HK-2 (cell line): ENCODE results near the gene STUM.
"Not testable (repeated sequence)": the region's sequence is repeated elsewhere in the genome, so short reads cannot be mapped to it uniquely, and the experiment has no call there.

ENCODE experiments used
- DNase-seq: peaks from one replicate; pipeline ENCODE4 v3.0.0-alpha.2; 2018; ENCODE audit not compliant: unreplicated experiment

Gene STUM

GRCh38 chr1:226638608-226639007, 90.0 kb downstream of the STUM start:
- no peak for DNase-seq

DNA sequence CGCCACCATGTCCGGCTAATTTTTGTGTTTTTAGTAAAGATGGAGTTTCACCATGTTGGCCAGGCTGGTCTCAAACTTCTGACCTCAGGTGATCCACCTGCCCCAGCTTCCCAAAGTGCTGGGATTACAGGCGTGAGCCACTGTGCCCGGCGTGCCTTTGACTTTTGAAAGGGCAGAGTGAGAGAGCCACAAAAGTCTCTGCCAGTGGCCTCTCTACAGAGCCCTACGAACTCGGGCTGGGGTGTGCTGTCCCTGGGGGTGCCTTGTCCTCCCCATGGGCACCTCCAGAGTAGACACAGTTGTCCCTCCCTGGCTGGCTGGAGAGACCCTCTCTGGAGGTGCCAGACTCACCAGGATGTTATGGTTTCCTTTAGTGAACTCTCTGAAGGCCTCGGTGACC, 90.6 kb downstream of the STUM start:
- DNase-seq = not testable (repeated sequence)

GRCh38 chr1:226639631-226640061, 91.1 kb downstream of the STUM start:
- no peak for DNase-seq

DNA sequence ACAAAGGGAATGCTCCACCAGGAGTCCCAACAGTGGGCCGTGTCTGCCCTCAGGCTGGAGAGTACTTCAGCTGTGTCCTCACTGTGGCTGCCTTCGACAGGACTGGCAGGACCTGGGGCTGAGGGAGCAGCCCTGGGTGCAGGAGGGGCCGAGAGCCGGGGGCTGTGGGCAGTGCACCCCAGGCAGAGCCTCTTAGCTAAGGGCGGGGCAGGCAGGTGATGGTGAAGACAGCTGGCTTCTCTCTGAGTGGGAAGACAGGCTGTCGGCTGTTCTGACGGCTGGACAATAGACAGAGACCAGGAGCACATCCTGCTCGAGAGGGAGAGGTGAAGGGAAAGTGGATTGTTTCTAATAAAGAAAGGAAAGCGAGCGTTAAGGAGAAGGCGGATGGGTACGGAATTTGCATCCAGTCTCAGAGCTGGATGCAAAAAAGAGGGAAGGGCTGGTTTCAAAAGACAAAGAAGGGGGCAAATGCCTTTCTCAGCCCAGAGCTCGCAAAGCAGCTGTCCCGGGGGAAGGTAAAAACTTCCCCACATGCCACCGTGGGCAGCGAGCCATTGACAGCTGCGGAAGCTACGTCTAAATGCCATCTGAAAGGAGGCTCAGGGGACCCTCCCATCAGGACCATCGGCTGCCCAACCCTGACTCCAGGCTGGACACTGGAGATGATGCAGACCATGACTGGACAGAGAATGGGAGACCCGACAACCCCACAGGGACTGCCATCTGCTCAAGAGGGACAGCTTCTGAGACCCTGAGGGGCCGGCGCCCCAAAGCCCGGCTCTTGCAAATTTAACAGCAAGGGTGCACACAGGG, 92.0 kb downstream of the STUM start:
- no peak for DNase-seq

GRCh38 chr1:226641671-226642231, 93.2 kb downstream of the STUM start:
- DNase-seq = no peak

DNA sequence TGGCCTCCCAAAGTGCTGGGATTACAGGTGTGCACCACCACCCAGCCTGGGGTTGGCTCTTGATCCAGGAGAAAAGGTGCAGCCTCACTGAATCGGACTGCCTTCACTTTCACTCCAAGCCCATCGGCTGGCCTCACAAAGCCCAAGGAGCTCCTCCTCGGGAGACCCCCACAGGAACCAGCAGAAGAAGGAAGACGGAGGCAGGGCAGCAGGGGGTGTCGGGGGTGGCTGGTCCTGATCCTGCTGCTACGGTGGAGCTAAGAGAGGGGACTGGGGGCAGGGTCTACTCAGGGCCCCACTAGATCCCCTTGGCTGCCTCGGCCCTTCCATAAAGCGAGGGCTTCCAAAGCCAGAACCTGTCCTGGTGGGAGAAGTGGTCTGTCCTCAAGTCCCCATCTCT, 93.9 kb downstream of the STUM start:
- no peak for DNase-seq

- peak; percentile 79 for DNase-seq
These were observed 94.6 kb downstream of the STUM start for GRCh38 chr1:226643177-226643576.

DNA sequence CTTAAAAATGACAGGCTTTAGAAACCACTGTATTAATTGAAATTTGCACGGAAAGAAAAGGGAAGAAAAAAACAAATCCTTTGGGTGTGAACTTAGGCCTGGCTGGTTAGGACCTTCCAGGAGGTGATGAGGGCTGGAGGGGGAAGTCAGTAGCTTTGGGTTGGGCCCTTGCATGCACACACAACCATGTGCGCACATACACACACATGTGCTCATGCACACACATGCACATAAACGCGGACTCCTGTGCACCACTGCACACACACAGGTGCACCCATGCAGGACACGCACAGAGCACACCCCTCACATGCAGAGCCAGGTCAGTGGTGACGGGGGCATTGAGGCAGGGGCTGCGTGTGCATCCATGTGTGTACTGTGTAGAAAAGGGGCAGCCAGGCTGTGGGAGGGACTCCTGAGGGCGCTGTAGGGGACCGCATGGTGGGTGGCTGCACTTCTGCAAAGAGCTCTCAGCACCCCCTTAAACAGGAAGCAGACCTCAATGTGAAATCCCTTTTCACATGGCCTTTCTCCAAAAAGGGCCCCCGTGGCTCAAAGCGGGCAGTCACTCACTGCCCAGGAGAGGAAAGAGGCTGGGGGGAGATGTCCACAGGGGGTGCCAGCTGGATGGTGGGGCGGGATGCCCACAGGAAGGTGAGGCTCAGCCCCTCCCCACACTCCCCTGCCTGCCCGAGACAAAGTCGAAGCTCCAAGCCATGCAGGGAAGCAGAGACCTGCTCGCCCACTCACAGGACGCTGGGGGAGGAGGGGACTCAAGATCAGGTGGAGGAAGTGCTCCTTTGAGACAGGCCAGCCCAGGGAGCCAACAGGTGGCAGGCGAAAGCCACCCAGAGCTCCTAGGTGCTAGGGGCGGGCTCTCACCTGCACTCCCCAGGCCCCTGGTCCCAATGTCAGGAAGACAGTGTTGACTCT, 95.3 kb downstream of the STUM start:
- no peak for DNase-seq

DNA sequence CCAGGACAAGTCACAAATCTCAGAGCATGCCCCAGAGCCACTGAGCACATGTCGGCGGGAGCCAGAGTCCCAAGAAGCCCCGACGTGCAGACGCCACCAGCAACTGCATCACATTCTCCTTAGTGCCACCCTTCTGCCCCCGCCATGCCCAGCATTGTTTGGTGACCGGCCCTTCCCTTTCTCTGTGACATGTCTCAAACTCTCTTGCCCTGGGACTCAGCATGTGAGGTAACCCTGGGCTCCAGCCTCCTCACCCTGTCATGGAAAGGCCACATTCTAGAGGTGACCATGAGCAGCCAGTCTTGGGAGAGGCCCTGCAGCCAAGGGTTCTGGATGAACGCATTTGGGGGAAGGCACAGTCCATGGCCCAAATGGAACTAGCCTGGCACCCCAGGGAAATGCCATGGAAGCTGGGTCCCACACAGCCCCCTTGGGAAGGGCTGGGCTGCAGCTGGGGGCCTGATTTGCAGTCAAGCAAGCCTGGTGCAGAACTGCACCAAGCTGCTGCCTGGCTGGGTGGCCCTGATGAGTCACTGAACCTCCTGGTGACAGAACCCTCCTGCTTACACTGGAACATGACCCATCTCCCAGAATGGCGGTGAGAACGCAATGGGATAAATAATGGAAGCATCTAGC, 96.1 kb downstream of the STUM start:
- DNase-seq = no peak

- DNase-seq = no peak
These were observed 96.9 kb downstream of the STUM start for GRCh38 chr1:226645279-226645976.

- no peak for DNase-seq
These were observed 97.7 kb downstream of the STUM start for GRCh38 chr1:226646026-226646869.

DNA sequence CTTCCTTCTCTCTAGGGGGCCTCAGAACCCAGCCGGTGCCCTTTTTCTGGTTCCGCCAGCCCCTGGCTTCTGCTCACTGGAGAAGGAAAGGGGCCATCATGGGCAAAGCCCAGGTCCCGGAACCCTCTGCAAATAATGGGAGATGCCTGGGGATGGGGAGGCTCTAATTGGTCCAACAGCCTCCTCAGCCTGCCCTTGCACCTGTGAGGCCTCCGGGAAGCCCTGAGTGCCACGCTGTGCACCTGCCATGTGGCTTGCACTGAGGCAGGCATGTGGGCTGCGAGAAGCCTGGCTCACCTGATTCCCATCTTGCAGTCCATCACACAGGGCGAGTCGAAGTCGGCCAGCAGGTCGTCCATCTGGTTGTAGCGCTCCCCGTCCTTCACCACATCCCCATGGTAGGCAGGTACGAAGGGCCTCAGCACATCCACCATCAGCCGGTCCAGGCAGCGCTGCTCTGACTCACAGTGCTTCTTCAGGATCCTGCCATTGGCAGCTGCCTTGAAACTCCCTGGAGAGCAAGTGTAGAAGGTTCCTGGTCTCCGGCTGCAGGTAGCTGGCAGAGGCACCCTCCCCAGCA, 98.4 kb downstream of the STUM start:
- DNase-seq = no peak

GRCh38 chr1:226647719-226648118, 99.2 kb downstream of the STUM start:
- no peak for DNase-seq

GRCh38 chr1:226648421-226648820, 99.9 kb downstream of the STUM start:
- no peak for DNase-seq

DNA sequence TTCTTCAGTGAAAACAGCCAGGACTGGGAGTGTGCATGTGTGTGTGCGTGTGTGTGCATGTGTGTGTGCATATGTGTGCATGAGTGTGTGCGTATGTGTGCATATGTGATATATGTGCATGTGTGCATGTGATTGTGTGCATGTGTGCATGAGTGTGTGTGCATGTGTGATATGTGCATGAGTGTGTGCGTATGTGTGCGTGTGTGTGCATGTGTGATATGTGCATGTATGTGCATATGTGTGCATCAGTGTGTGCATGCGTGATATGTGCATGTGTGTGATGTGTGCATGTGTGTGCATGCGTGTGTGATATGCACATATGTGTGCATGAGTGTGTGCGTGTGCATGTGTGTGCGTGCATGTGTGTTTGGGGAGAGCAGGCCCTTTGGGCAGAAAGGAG, 100.7 kb downstream of the STUM start:
- DNase-seq = no peak

DNA sequence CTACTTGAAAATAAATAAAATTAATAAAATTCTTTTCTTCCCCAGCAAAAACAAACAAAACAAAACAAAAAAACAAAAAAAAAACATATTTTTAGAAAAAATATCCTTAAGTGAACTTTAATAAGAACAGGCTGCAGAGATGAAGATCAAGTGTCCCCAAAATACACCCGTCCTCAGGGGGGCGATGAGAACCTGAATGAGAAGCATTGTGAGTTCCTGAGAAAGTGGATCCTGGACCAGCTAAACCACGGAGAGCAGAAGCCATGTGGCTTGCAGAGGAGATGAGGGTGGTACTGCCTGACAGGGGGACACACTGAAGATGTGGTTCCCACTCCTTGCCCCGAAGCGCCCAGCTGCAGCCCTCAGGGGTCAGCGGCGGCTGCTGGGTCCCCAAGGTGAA, 101.2 kb downstream of the STUM start:
- no peak for DNase-seq

DNA sequence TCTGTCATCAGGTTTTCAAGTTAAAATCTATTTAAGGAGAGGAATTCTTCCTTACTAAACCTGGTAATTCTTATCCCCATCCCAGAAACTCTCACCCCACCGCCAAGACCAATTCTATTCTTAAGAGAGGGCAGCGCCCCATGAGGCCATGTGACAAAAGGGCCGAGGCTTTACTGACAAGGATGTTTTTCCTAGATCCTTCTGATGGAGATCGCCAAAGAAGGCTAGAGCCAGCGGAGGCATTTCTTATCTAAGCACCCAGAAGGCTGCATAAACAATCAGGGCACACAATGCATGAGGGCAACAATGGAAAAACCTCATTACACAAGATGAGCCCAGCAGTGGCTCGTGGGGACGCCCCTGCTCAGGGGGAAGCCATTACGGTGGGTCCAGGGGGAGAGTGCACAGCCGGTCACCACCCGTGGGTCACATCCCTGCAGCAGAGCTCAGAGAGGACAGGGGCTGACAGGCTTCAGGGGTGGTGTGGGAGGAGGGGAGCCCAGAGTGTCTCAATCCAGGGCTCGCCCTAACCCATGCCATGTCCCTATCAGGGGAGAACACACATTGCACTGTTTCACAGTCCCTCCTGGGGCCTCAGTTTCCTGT, 101.8 kb downstream of the STUM start:
- no peak for DNase-seq

- DNase-seq = no peak
These were observed 102.6 kb downstream of the STUM start for GRCh38 chr1:226651041-226651731.

DNA sequence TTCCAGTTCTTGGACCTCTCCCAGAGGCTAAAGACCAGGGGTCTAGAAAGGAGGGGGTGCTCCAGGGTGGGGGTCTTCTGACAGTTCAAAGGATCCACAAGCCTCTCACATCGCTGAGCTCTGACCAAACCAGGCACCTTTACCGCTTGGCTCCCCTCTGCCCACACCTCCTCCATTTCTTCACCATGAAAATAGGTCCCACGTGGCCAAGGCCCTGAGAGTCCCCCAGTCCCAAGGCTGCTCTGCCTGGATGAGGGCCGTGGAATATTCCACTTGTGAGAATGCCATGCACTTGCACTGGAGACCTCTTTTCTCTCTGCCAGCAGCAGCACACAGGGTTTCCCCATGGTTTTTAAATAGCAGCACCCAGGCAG, 103.2 kb downstream of the STUM start:
- DNase-seq = no peak
